Measurements from ENCODE around the gene EFCC1.

Gene EFCC1

GRCh38 chr3:128987302-128988100, 13.6 kb upstream of the EFCC1 start:
- Histone ChIP-seq H3K9me2 (replicated peaks; ENCODE audit: insufficient read depth, low read length) (no peaks in the 10 kb centered on the region), H4K20me1 (ENCODE audit: low read depth, low read length) (no peaks in the 10 kb centered on the region), H3F3A (ENCODE audit: insufficient read depth) (no peaks in the 10 kb centered on the region), H3K4me2 (ENCODE audit: low read depth, low read length, poor library complexity, severe bottlenecking) (no peak overlapping the region), H3K9ac (ENCODE audit: low read length) (no peak overlapping the region), H3K79me2 (ENCODE audit: insufficient read depth, low read length) (no peaks in the 10 kb centered on the region), H3K27me3 (ENCODE audit: low read length) (no peaks in the 10 kb centered on the region), H3K36me3 (ENCODE audit: low read length) (no peaks in the 10 kb centered on the region), H2AFZ (ENCODE audit: low read depth, low read length, severe bottlenecking) (no peak overlapping the region), H3K27ac (ENCODE audit: low read depth, low read length) (no peak overlapping the region), H3K9me3 (ENCODE audit: insufficient read depth, low read length) (no peaks in the 10 kb centered on the region), H3K4me3 (ENCODE audit: insufficient read depth, low read length, poor library complexity, severe bottlenecking) (no peak overlapping the region)
- no peak for TF ChIP-seq EZH2phosphoT487 (conservative IDR thresholded peaks at IDR 0.05; ENCODE audit: low read length)
- TF ChIP-seq, protein P1, sequence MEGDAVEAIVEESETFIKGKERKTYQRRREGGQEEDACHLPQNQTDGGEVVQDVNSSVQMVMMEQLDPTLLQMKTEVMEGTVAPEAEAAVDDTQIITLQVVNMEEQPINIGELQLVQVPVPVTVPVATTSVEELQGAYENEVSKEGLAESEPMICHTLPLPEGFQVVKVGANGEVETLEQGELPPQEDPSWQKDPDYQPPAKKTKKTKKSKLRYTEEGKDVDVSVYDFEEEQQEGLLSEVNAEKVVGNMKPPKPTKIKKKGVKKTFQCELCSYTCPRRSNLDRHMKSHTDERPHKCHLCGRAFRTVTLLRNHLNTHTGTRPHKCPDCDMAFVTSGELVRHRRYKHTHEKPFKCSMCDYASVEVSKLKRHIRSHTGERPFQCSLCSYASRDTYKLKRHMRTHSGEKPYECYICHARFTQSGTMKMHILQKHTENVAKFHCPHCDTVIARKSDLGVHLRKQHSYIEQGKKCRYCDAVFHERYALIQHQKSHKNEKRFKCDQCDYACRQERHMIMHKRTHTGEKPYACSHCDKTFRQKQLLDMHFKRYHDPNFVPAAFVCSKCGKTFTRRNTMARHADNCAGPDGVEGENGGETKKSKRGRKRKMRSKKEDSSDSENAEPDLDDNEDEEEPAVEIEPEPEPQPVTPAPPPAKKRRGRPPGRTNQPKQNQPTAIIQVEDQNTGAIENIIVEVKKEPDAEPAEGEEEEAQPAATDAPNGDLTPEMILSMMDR (IDR thresholded peaks at IDR 0.05; ENCODE audit: insufficient read depth, low read length, poor library complexity, severe bottlenecking) = no peak

- H3K9me2 ChIP-seq (replicated peaks; ENCODE audit: insufficient read depth, low read length) = no peaks in the 10 kb centered on the region
- H3K36me3 ChIP-seq (ENCODE audit: low read length) = no peaks in the 10 kb centered on the region
- no peaks in the 10 kb centered on the region for H3K27me3 ChIP-seq (ENCODE audit: low read length)
- no peak for TF ChIP-seq EZH2phosphoT487 (conservative IDR thresholded peaks at IDR 0.05; ENCODE audit: low read length)
- TF ChIP-seq, protein P1 (IDR thresholded peaks at IDR 0.05; ENCODE audit: insufficient read depth, low read length, poor library complexity, severe bottlenecking) = no peak
- H3K4me3 ChIP-seq (ENCODE audit: insufficient read depth, low read length, poor library complexity, severe bottlenecking) = no peak overlapping the region
- no peak overlapping the region for H3K4me2 ChIP-seq (ENCODE audit: low read depth, low read length, poor library complexity, severe bottlenecking)
- no peak overlapping the region for H3K9ac ChIP-seq (ENCODE audit: low read length)
- H3K27ac ChIP-seq (ENCODE audit: low read depth, low read length) = no peak overlapping the region
- no peaks in the 10 kb centered on the region for H4K20me1 ChIP-seq (ENCODE audit: low read depth, low read length)
- H3F3A ChIP-seq (ENCODE audit: insufficient read depth) = no peaks in the 10 kb centered on the region
- H3K79me2 ChIP-seq (ENCODE audit: insufficient read depth, low read length) = no peaks in the 10 kb centered on the region
- no peaks in the 10 kb centered on the region for H3K9me3 ChIP-seq (ENCODE audit: insufficient read depth, low read length)
- H2AFZ ChIP-seq (ENCODE audit: low read depth, low read length, severe bottlenecking) = no peak overlapping the region
These were observed 12.8 kb upstream of the EFCC1 start for GRCh38 chr3:128988286-128988685.

GRCh38 chr3:128991355-128991895, 9.7 kb upstream of the EFCC1 start:
- no peaks in the 10 kb centered on the region for H3K79me2 ChIP-seq (ENCODE audit: insufficient read depth, low read length)
- no peaks in the 10 kb centered on the region for H3K9me3 ChIP-seq (ENCODE audit: insufficient read depth, low read length)
- TF ChIP-seq, protein P1 (IDR thresholded peaks at IDR 0.05; ENCODE audit: insufficient read depth, low read length, poor library complexity, severe bottlenecking) = no peak
- TF ChIP-seq EZH2phosphoT487 (conservative IDR thresholded peaks at IDR 0.05; ENCODE audit: low read length) = no peak
- H3K36me3 ChIP-seq (ENCODE audit: low read length) = no peaks in the 10 kb centered on the region
- no peak overlapping the region for H3K9ac ChIP-seq (ENCODE audit: low read length)
- H4K20me1 ChIP-seq (ENCODE audit: low read depth, low read length) = no peaks in the 10 kb centered on the region
- H3K27me3 ChIP-seq (ENCODE audit: low read length) = no peaks in the 10 kb centered on the region
- no peak overlapping the region for H3K27ac ChIP-seq (ENCODE audit: low read depth, low read length)
- no peak overlapping the region for H3K4me3 ChIP-seq (ENCODE audit: insufficient read depth, low read length, poor library complexity, severe bottlenecking)
- no peaks in the 10 kb centered on the region for H3F3A ChIP-seq (ENCODE audit: insufficient read depth)
- H3K4me2 ChIP-seq (ENCODE audit: low read depth, low read length, poor library complexity, severe bottlenecking) = no peak overlapping the region
- no peaks in the 10 kb centered on the region for H3K9me2 ChIP-seq (replicated peaks; ENCODE audit: insufficient read depth, low read length)
- H2AFZ ChIP-seq (ENCODE audit: low read depth, low read length, severe bottlenecking) = no peak overlapping the region
